SIG-M5 (cell line): ENCODE data around the gene MSANTD7.

Source experiments
- DNase-seq: peaks from one replicate; lab custom pipeline; 2025; lab: John Stamatoyannopoulos, UW

The MSANTD7 gene

GRCh38 chr10:14880229-14880628 is 42.1 kb downstream of the MSANTD7 start:
- no peak for DNase-seq

GRCh38 chr10:14884082-14884481 is 46.0 kb downstream of the MSANTD7 start:
- no peak for DNase-seq
